HEK293 (cell line): Measurements from ENCODE around the gene NDUFA1.

Experiments
- FEZF1 ChIP-seq: fragments of 450-650 bp; formaldehyde crosslinking; IDR thresholded peaks from 2 replicates; pipeline ENCODE4 v1.5.1; 2016; ENCODE audit warnings: missing biosample characterization, missing genetic modification characterization
- GLI2 ChIP-seq: fragments of 450-650 bp; formaldehyde crosslinking; IDR thresholded peaks from 2 replicates; pipeline ENCODE4; 2017; ENCODE audit warnings: missing biosample characterization, missing genetic modification characterization, low read depth, borderline replicate concordance
- HOXA7 ChIP-seq: sonication (generic); formaldehyde crosslinking; IDR thresholded peaks from 2 replicates; pipeline ENCODE4 v1.8.1; 2022; ENCODE audit warnings: missing genetic modification reagents, borderline replicate concordance
- SETDB1 ChIP-seq: IDR thresholded peaks from one replicate; pipeline ENCODE4 v1.6.1; 2017; ENCODE audit warnings: mild to moderate bottlenecking, low read length, moderate library complexity, mixed read lengths; ENCODE audit not compliant: insufficient read length
- ZBTB17 ChIP-seq: fragments of 450-650 bp; formaldehyde crosslinking; IDR thresholded peaks from 2 replicates; pipeline ENCODE4 v1.5.1; 2016; ENCODE audit warnings: missing biosample characterization, missing genetic modification characterization
- ZIC2 ChIP-seq: fragments of 450-650 bp; formaldehyde crosslinking; IDR thresholded peaks from 2 replicates; pipeline ENCODE4 v1.5.1; 2016; ENCODE audit warnings: missing biosample characterization, missing genetic modification characterization
- ZNF146 ChIP-seq: fragments of 450-650 bp; formaldehyde crosslinking; IDR thresholded peaks from 2 replicates; pipeline ENCODE4 v1.5.1; 2016; ENCODE audit warnings: missing biosample characterization, missing genetic modification characterization
- ZNF2 ChIP-seq: fragments of 450-650 bp; formaldehyde crosslinking; IDR thresholded peaks from 2 replicates; pipeline ENCODE4 v1.5.1; 2016; ENCODE audit warnings: missing biosample characterization, missing genetic modification characterization
- ZNF350 ChIP-seq: fragments of 450-650 bp; formaldehyde crosslinking; IDR thresholded peaks from 2 replicates; pipeline ENCODE4 v1.5.0; 2017; ENCODE audit warnings: missing biosample characterization, mild to moderate bottlenecking, missing genetic modification characterization
- ZNF513 ChIP-seq: fragments of 450-650 bp; IDR thresholded peaks from 2 replicates; pipeline ENCODE4 v1.5.1; 2018; ENCODE audit warnings: missing biosample characterization, missing genetic modification characterization
- ZNF518A ChIP-seq: fragments of 450-650 bp; formaldehyde crosslinking; conservative IDR thresholded peaks from 2 replicates; pipeline ENCODE4 v1.5.1; 2016; ENCODE audit warnings: low read depth, missing biosample characterization, missing genetic modification characterization
- ZNF610 ChIP-seq: fragments of 450-650 bp; formaldehyde crosslinking; IDR thresholded peaks from 2 replicates; pipeline ENCODE4 v1.5.1; 2016; ENCODE audit warnings: missing biosample characterization, missing genetic modification characterization, borderline replicate concordance
- ZNF692 ChIP-seq: fragments of 450-650 bp; formaldehyde crosslinking; IDR thresholded peaks from 2 replicates; pipeline ENCODE4 v1.5.1; 2016; ENCODE audit warnings: missing biosample characterization, missing genetic modification characterization
- ZNF792 ChIP-seq: fragments of 450-650 bp; formaldehyde crosslinking; IDR thresholded peaks from 2 replicates; pipeline ENCODE4 v1.5.1; 2016; ENCODE audit warnings: missing biosample characterization, missing genetic modification characterization
- ZSCAN16 ChIP-seq: fragments of 450-650 bp; formaldehyde crosslinking; IDR thresholded peaks from 2 replicates; pipeline ENCODE4 v1.5.1; 2016; ENCODE audit warnings: missing biosample characterization, missing genetic modification characterization
- ZSCAN30 ChIP-seq: fragments of 450-650 bp; IDR thresholded peaks from 2 replicates; pipeline ENCODE4 v1.5.1; 2018; ENCODE audit warnings: missing biosample characterization, mild to moderate bottlenecking, missing genetic modification characterization, moderate library complexity
- TF ChIP-seq, protein P1 (sequence below): fragments of 450-650 bp; formaldehyde crosslinking; IDR thresholded peaks from 2 replicates; pipeline ENCODE4 v1.5.1; 2017; ENCODE audit warnings: missing biosample characterization, missing genetic modification characterization
- TF ChIP-seq, protein P2 (sequence below): fragments of 450-650 bp; formaldehyde crosslinking; IDR thresholded peaks from 2 replicates; pipeline ENCODE4 v1.5.1; 2016; ENCODE audit warnings: missing biosample characterization, missing genetic modification characterization
- TF ChIP-seq, protein P3 (sequence below): fragments of 450-650 bp; formaldehyde crosslinking; IDR thresholded peaks from 2 replicates; pipeline ENCODE4 v1.5.1; 2016; ENCODE audit warnings: missing biosample characterization, missing genetic modification characterization
- TF ChIP-seq, protein P4 (sequence below): fragments of 450-650 bp; formaldehyde crosslinking; optimal IDR thresholded peaks from 2 replicates; pipeline ENCODE3; 2016; ENCODE audit warnings: missing biosample characterization, mild to moderate bottlenecking, missing genetic modification characterization
- TF ChIP-seq, protein P5 (sequence below): fragments of 450-650 bp; formaldehyde crosslinking; IDR thresholded peaks from 2 replicates; pipeline ENCODE4 v1.5.1; 2016; ENCODE audit warnings: missing biosample characterization, missing genetic modification characterization

The NDUFA1 gene

DNA sequence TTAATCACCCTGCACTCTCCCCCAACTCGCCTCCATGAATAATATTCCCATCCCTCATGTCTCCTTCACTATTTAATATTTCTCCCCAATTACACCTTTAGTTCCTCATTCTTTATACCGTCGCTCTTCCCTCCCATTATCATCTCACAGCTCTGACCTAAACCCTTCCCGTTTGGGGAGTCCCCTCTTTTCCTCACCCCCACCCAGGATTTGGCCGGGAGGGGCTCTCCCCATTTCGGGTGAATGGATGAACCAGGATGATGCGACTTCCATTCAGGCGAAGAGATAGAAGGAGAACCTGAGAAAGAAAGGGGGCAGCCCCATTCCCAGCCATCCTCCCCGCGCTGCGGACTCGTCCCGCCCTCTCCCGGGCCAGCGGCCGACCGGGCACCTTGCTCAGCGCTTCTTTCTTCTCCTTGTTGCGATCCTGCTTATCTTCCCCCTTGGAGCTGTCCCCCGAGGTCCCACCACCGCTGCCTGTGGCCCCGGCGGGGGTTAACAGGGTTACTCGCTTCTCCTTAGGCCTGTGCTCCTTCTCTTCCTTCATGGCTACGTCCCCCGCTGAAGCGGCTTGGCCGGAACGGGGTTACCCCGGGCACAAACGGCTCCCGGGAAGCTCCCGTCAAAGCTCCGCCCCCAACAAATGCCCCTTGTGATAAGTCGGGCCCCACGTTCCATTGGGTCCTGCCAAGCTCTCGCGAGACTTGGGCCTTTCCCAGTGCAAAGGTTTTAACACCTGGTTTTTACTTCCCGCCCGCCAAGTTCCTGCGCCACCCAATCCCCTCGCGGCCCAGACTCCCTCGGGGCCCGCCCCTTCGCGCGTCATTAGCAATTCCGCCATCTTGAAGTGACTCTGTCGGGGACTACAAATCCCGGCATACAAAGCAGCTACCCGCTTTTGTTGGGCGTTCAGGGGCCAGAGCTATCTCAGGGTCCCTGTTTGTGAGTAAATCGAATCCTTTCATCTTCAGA lies 19.0 kb upstream of the NDUFA1 start, which contains the start of gene UPF3B (continued):
- TF ChIP-seq, protein P1, sequence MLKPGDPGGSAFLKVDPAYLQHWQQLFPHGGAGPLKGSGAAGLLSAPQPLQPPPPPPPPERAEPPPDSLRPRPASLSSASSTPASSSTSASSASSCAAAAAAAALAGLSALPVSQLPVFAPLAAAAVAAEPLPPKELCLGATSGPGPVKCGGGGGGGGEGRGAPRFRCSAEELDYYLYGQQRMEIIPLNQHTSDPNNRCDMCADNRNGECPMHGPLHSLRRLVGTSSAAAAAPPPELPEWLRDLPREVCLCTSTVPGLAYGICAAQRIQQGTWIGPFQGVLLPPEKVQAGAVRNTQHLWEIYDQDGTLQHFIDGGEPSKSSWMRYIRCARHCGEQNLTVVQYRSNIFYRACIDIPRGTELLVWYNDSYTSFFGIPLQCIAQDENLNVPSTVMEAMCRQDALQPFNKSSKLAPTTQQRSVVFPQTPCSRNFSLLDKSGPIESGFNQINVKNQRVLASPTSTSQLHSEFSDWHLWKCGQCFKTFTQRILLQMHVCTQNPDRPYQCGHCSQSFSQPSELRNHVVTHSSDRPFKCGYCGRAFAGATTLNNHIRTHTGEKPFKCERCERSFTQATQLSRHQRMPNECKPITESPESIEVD (tag by site-specific recombination), result no peak
- no peak for TF ChIP-seq FEZF1 (tag by site-specific recombination)
- TF ChIP-seq ZNF146 (tag by site-specific recombination), result no peak
- 0 out of 2 replicates have a peak, but pooled peaks have one; percentile 63 for TF ChIP-seq ZSCAN30 (tag by site-specific recombination)
- TF ChIP-seq ZNF518A (tag by site-specific recombination), result no peak
- TF ChIP-seq GLI2, result no peak
- 0 out of 2 replicates have a peak, but pooled peaks have one; percentile 24 for TF ChIP-seq ZIC2 (tag by site-specific recombination)
- no peak for TF ChIP-seq ZNF2 (tag by site-specific recombination)
- TF ChIP-seq, protein P2, sequence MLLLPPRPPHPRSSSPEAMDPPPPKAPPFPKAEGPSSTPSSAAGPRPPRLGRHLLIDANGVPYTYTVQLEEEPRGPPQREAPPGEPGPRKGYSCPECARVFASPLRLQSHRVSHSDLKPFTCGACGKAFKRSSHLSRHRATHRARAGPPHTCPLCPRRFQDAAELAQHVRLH (tag by site-specific recombination), result no peak
- TF ChIP-seq, protein P3, sequence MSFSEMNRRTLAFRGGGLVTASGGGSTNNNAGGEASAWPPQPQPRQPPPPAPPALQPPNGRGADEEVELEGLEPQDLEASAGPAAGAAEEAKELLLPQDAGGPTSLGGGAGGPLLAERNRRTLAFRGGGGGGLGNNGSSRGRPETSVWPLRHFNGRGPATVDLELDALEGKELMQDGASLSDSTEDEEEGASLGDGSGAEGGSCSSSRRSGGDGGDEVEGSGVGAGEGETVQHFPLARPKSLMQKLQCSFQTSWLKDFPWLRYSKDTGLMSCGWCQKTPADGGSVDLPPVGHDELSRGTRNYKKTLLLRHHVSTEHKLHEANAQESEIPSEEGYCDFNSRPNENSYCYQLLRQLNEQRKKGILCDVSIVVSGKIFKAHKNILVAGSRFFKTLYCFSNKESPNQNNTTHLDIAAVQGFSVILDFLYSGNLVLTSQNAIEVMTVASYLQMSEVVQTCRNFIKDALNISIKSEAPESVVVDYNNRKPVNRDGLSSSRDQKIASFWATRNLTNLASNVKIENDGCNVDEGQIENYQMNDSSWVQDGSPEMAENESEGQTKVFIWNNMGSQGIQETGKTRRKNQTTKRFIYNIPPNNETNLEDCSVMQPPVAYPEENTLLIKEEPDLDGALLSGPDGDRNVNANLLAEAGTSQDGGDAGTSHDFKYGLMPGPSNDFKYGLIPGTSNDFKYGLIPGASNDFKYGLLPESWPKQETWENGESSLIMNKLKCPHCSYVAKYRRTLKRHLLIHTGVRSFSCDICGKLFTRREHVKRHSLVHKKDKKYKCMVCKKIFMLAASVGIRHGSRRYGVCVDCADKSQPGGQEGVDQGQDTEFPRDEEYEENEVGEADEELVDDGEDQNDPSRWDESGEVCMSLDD (tag by site-specific recombination), result no peak; the same call in 1 of the 2 replicates
- TF ChIP-seq ZNF692 (tag by site-specific recombination), result peak; percentile 79
- no peak for TF ChIP-seq ZSCAN16 (tag by site-specific recombination)
- TF ChIP-seq, protein P4, sequence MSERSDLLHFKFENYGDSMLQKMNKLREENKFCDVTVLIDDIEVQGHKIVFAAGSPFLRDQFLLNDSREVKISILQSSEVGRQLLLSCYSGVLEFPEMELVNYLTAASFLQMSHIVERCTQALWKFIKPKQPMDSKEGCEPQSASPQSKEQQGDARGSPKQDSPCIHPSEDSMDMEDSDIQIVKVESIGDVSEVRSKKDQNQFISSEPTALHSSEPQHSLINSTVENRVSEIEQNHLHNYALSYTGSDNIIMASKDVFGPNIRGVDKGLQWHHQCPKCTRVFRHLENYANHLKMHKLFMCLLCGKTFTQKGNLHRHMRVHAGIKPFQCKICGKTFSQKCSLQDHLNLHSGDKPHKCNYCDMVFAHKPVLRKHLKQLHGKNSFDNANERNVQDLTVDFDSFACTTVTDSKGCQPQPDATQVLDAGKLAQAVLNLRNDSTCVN (tag by site-specific recombination), result peak; percentile 33
- peak; percentile 83; the same call in 1 of the 2 replicates for TF ChIP-seq ZBTB17 (tag by site-specific recombination)
- TF ChIP-seq, protein P5, sequence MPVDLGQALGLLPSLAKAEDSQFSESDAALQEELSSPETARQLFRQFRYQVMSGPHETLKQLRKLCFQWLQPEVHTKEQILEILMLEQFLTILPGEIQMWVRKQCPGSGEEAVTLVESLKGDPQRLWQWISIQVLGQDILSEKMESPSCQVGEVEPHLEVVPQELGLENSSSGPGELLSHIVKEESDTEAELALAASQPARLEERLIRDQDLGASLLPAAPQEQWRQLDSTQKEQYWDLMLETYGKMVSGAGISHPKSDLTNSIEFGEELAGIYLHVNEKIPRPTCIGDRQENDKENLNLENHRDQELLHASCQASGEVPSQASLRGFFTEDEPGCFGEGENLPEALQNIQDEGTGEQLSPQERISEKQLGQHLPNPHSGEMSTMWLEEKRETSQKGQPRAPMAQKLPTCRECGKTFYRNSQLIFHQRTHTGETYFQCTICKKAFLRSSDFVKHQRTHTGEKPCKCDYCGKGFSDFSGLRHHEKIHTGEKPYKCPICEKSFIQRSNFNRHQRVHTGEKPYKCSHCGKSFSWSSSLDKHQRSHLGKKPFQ (tag by site-specific recombination), result no peak
- no peak for TF ChIP-seq HOXA7 (CRISPR knock-in tag)
- no peak for TF ChIP-seq ZNF350
- TF ChIP-seq ZNF610, result no peak
- TF ChIP-seq ZNF513 (tag by site-specific recombination), result no peak
- TF ChIP-seq SETDB1, result no peak
- TF ChIP-seq ZNF792 (tag by site-specific recombination), result no peak
